ENCODE results near the gene VSIG2. TPM values are rescaled to one million over a fixed set of nuclear protein-coding genes. Genes with fewer than 3 reads are reported as not detected.

Gene VSIG2
- polyA plus RNA-seq, 1 donor, result 5.0 TPM

Other genes starting within 250 kb of the VSIG2 start
- not detected for gene OR8B12, start 208.6 kb downstream of the VSIG2 start, polyA plus RNA-seq
- gene OR8A1, start 182.3 kb downstream of the VSIG2 start, polyA plus RNA-seq, result not detected
- 0.03 TPM for gene PANX3, start 140.8 kb downstream of the VSIG2 start, polyA plus RNA-seq
- gene TBRG1, start 129.4 kb downstream of the VSIG2 start, polyA plus RNA-seq, result 45.3 TPM
- 48.1 TPM for gene SIAE, start 78.5 kb downstream of the VSIG2 start, polyA plus RNA-seq
- gene SPA17, start 78.4 kb downstream of the VSIG2 start, polyA plus RNA-seq, result 7.4 TPM
- gene NRGN, start 12.3 kb downstream of the VSIG2 start, polyA plus RNA-seq, result 2.1 TPM
- 15.0 TPM for gene ESAM, start 10.0 kb upstream of the VSIG2 start, polyA plus RNA-seq
- 23.2 TPM for gene MSANTD2, start 48.2 kb upstream of the VSIG2 start, polyA plus RNA-seq
- gene ROBO3, start 113.2 kb upstream of the VSIG2 start, polyA plus RNA-seq, result 17.3 TPM
- 5.1 TPM for gene ROBO4, start 145.6 kb upstream of the VSIG2 start, polyA plus RNA-seq
- not detected for gene HEPN1, start 167.0 kb upstream of the VSIG2 start, polyA plus RNA-seq
- 0.04 TPM for gene HEPACAM, start 183.8 kb upstream of the VSIG2 start, polyA plus RNA-seq
- gene CCDC15, start 201.9 kb upstream of the VSIG2 start, polyA plus RNA-seq, result 2.5 TPM